ENCODE results near the gene SIK2.

SIK2 gene

DNA sequence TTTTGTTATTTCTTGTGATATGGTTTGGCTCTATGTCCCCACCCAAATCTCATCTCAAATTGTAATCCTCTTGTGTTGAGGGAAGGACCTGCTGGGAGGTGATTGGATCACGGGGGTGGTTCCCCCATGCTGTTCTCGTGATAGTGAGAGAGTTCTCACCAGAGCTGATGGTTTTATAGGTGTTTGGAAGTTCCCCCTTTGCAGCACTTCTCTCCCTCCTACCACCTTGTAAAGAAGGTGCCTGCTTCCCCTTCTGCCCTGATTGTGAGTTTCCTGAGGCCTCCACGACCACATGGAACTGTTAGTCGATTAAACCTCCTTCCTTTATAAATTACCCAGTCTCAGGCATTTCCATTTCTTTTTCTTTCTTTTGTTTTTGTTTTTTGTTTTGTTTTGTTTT is 24.4 kb upstream of the SIK2 start:
- ChIA-PET CTCF (interaction anchor here (1.3 to 1.7 kb wide), 2 partner anchors 9 to 35 kb away, joined by 3 to 4 read pairs; no protein-coding TSS in a partner anchor), POLR2A (no interaction called here)
- no peak for DNase-seq (ENCODE audit: extremely low spot score)
- TF ChIP-seq, protein P1, sequence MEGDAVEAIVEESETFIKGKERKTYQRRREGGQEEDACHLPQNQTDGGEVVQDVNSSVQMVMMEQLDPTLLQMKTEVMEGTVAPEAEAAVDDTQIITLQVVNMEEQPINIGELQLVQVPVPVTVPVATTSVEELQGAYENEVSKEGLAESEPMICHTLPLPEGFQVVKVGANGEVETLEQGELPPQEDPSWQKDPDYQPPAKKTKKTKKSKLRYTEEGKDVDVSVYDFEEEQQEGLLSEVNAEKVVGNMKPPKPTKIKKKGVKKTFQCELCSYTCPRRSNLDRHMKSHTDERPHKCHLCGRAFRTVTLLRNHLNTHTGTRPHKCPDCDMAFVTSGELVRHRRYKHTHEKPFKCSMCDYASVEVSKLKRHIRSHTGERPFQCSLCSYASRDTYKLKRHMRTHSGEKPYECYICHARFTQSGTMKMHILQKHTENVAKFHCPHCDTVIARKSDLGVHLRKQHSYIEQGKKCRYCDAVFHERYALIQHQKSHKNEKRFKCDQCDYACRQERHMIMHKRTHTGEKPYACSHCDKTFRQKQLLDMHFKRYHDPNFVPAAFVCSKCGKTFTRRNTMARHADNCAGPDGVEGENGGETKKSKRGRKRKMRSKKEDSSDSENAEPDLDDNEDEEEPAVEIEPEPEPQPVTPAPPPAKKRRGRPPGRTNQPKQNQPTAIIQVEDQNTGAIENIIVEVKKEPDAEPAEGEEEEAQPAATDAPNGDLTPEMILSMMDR (IDR thresholded peaks at IDR 0.05; ENCODE audit: control extremely low read depth, extremely low read depth, low read depth, missing control alignments), result no peak

DNA sequence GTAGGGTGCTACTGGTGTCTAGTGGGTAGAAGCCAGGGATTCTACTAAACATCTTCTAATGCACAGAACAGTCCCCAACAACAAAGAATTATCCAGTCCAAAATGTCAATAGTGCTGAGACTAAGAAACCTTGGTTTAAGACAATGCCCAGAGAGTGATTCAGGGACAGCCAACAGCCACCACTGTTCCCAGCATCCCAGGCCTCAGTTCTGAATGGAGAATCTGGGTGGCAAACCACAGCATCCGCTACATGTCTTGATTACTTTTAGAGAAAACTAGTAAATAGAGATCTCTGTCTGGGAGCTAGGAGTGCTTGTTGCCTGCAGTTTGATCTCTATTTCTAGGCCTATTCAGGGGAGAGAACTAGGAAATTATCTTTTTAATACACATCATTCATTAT is 20.9 kb upstream of the SIK2 start:
- DNase-seq (ENCODE audit: extremely low spot score), result no peak
- TF ChIP-seq, protein P1 (IDR thresholded peaks at IDR 0.05; ENCODE audit: control extremely low read depth, extremely low read depth, low read depth, missing control alignments), result no peak
- ChIA-PET POLR2A (no interaction called here), CTCF (interaction anchor here (0.9 kb wide), 1 partner anchor 9 kb away, joined by 3 read pairs; no protein-coding TSS in a partner anchor)

DNA sequence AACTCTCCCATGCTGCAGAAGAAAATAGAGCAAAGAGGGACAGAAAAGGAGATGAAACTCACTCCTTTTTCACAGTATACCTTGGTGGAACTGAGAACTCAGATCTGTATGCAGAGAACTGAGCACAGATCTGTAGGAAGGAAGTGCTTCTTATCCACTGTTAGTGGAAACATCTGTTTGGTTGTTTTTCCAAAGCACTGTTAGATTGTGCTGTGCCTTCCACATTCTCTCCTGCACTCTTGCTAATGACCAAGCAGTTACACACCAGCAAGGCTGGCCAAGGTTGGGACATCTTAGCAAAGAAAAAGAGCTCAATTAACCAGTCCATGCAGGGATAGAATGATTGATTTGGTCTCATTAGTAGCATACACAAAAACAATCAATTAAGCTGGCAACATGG is 20.1 kb upstream of the SIK2 start:
- ChIA-PET POLR2A (no interaction called here), CTCF (interaction anchor here (1.5 kb wide), 1 partner anchor 11 kb away, joined by 5 read pairs; no protein-coding TSS in a partner anchor)
- TF ChIP-seq, protein P1 (IDR thresholded peaks at IDR 0.05; ENCODE audit: control extremely low read depth, extremely low read depth, low read depth, missing control alignments), result no peak
- DNase-seq (ENCODE audit: extremely low spot score), result no peak

DNA sequence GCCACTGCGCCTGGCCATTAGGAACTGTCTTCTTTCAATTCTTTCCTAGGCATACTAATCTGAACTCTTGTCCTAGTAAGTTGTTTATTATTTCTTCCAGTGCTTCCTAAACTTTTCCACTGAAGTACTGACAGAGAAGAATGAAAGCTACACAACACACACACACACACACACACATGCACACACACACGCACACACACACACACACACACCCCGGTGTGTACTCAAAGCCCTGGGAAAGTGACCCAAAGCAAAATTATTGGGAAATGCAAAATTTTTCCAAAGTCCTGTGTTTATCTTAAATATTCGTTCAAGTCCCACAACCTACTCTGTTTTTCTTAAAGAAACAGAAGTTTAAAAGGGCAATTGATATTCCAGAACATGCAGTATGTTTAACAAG is 19.4 kb upstream of the SIK2 start:
- DNase-seq (ENCODE audit: extremely low spot score), result no peak
- ChIA-PET POLR2A (no interaction called here), CTCF (interaction anchor here (0.8 to 1.6 kb wide), 5 partner anchors 10 to 259 kb away, joined by 3 to 12 read pairs (median 5); no protein-coding TSS in a partner anchor)
- TF ChIP-seq, protein P1 (IDR thresholded peaks at IDR 0.05; ENCODE audit: control extremely low read depth, extremely low read depth, low read depth, missing control alignments), result no peak

DNA sequence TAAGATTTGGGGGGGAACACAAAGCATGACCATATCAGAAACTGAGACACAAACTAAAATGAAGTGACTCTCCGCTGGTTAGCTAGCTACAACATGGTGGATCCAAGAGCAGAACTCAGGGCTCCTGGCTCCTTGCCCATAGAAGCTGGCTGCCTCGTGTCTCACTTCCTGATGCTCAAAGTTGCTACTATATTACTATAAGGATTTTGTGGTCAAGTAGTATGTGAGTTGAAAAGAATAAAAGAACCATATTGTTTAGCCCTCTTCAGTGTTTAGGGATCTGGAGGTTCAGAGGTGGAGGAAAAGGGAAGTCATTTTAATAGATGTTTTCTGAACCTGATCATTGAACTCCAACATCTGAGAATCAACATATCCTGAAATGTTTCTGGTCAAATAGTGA is 16.9 kb upstream of the SIK2 start:
- POLR2A ChIA-PET, result no interaction called here
- no peak for DNase-seq (ENCODE audit: extremely low spot score)
- CTCF ChIA-PET, result interaction anchor here (0.6 to 6.1 kb wide), 7 partner anchors 9 to 285 kb away, joined by 3 to 80 read pairs (median 4); partner anchors contain the start of gene PPP2R1B
- TF ChIP-seq, protein P1 (IDR thresholded peaks at IDR 0.05; ENCODE audit: control extremely low read depth, extremely low read depth, low read depth, missing control alignments), result no peak

DNA sequence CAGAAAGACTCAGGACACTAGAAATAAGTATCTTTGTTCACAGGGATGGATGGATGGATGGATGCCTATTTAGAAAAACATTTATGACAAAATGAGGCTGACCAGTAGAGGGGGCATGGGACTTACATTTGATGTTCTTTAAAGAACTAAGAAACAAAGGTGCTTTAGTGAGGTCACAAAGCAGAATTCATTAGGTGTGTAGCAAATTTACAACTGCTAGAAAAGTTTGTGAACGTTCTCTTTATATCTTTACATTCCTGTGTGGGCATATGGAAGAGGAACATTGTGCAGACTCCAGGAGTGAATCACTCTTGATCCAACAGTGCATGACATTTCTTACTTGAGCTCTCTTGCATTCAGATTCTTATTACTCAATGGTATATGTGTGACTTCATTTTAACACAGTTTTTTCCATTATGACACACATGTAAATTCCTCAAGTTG is 15.8 kb upstream of the SIK2 start:
- CTCF ChIA-PET, result interaction anchor here (0.6 to 6.1 kb wide), 41 partner anchors 8 to 694 kb away, joined by 3 to 80 read pairs (median 4); partner anchors contain the start of gene PPP2R1B

More for the DNA sequence above, 15.8 kb upstream of the SIK2 start:
- TF ChIP-seq, protein P1 (IDR thresholded peaks at IDR 0.05; ENCODE audit: control extremely low read depth, extremely low read depth, low read depth, missing control alignments), result peak; percentile 53
- peak; percentile 43 for DNase-seq (ENCODE audit: extremely low spot score)
- POLR2A ChIA-PET, result no interaction called here
